ENCODE measurements around the gene CDON.
"Not testable (repeated sequence)": the region's sequence is repeated elsewhere in the genome, so short reads cannot be mapped to it uniquely, and the experiment has no call there.

The CDON gene

GRCh38 chr11:125922156-125922555, 140.5 kb downstream of the CDON start:
- no peak for DNase-seq

GRCh38 chr11:125921042-125921441, 141.6 kb downstream of the CDON start:
- DNase-seq, result no peak

GRCh38 chr11:125918140-125918840, 144.4 kb downstream of the CDON start:
- DNase-seq, result no peak

- DNase-seq, result peak; percentile 8
These were observed 145.9 kb downstream of the CDON start for GRCh38 chr11:125916683-125917347.

GRCh38 chr11:125914601-125915000, 148.1 kb downstream of the CDON start:
- not testable (repeated sequence) for DNase-seq

GRCh38 chr11:125910226-125910849, 152.3 kb downstream of the CDON start:
- no peak for DNase-seq
